Activated naive CD8-positive, alpha-beta T cell treated with anti-CD3 and anti-CD28 coated beads for 36 hours (primary cell): ENCODE data around the gene VTI1B. TPM values are rescaled to one million over a fixed set of nuclear protein-coding genes. Genes with fewer than 3 reads are reported as not detected.
"Not testable (repeated sequence)": the region's sequence is repeated elsewhere in the genome, so short reads cannot be mapped to it uniquely, and the experiment has no call there.

ENCODE experiments used
- DNase-seq: peaks from one replicate; pipeline ENCODE4 v3.0.0; 2021
- H3K27ac Mint-ChIP-seq: one replicate; pipeline ENCODE4 v1.8.0; 2022; ENCODE audit warnings: mild to moderate bottlenecking, moderate library complexity, mixed read lengths
- H3K27me3 Mint-ChIP-seq: one replicate; pipeline ENCODE4 v1.8.0; 2022; ENCODE audit warnings: mild to moderate bottlenecking, mixed read lengths
- H3K36me3 Mint-ChIP-seq: one replicate; pipeline ENCODE4 v1.8.0; 2021; ENCODE audit warnings: mild to moderate bottlenecking, mixed read lengths
- H3K4me1 Mint-ChIP-seq: one replicate; pipeline ENCODE4 v1.8.0; 2021; ENCODE audit warnings: mixed read lengths
- H3K4me3 Mint-ChIP-seq: one replicate; pipeline ENCODE4 v1.8.0; 2022; ENCODE audit warnings: mild to moderate bottlenecking, moderate library complexity, mixed read lengths
- H3K9me3 Mint-ChIP-seq: one replicate; pipeline ENCODE4 v1.8.0; 2022; ENCODE audit warnings: mixed read lengths
- total RNA-seq, 2 experiments: library from RNA; stranded (reverse); gene quantifications; one replicate each; pipeline ENCODE4 v1.2.3, GENCODE V29; 2021

VTI1B gene
- total RNA-seq = 10 to 100 TPM; 70.7 to 72.5 TPM

- H3K4me3 Mint-ChIP-seq = peak within 1 kb of the TSS; percentile 81
- peaks cover 19% of the 10 kb centered on the region for H3K36me3 Mint-ChIP-seq
- no peaks in the 10 kb centered on the region for H3K27me3 Mint-ChIP-seq
- peak within 1 kb of the TSS; percentile 81 for H3K27ac Mint-ChIP-seq
- no peaks in the 10 kb centered on the region for H3K9me3 Mint-ChIP-seq
- peak; percentile 84 for DNase-seq
- peaks cover 23% of the 10 kb centered on the region for H3K4me1 Mint-ChIP-seq
Measured at GRCh38 chr14:67674480-67675218, at the start of gene VTI1B. Gene VTI1B, minus strand, starts transcription at chr14:67674632. Its CDS starts 143 bp downstream, at chr14:67674489.

GRCh38 chr14:67722293-67722692 lies 47.9 kb upstream of the VTI1B start:
- peaks cover 43% of the 10 kb centered on the region for H3K27me3 Mint-ChIP-seq
- no peaks in the 10 kb centered on the region for H3K9me3 Mint-ChIP-seq
- no peak overlapping the region for H3K27ac Mint-ChIP-seq
- H3K4me3 Mint-ChIP-seq = no peak overlapping the region
- peaks cover 3% of the 10 kb centered on the region for H3K36me3 Mint-ChIP-seq
- H3K4me1 Mint-ChIP-seq = peaks cover 3% of the 10 kb centered on the region
- no peak for DNase-seq

- Mint-ChIP-seq H3K4me1 (peaks cover 3% of the 10 kb centered on the region), H3K4me3 (no peak overlapping the region), H3K27me3 (peaks cover 43% of the 10 kb centered on the region), H3K9me3 (no peaks in the 10 kb centered on the region), H3K27ac (no peak overlapping the region), H3K36me3 (peaks cover under 1% of the 10 kb centered on the region)
- no peak for DNase-seq
Measured at GRCh38 chr14:67721875-67722274, 47.4 kb upstream of the VTI1B start.

- no peak overlapping the region for H3K4me3 Mint-ChIP-seq
- H3K36me3 Mint-ChIP-seq = no peaks in the 10 kb centered on the region
- DNase-seq = no peak
- peaks cover 3% of the 10 kb centered on the region for H3K4me1 Mint-ChIP-seq
- H3K9me3 Mint-ChIP-seq = no peaks in the 10 kb centered on the region
- H3K27ac Mint-ChIP-seq = no peak overlapping the region
- H3K27me3 Mint-ChIP-seq = peaks cover 35% of the 10 kb centered on the region
Measured at GRCh38 chr14:67719866-67720265, 45.4 kb upstream of the VTI1B start.

- not testable (repeated sequence) for H3K36me3 Mint-ChIP-seq, H3K9me3 Mint-ChIP-seq, H3K4me3 Mint-ChIP-seq, H3K27ac Mint-ChIP-seq, DNase-seq, H3K4me1 Mint-ChIP-seq
- peaks cover 32% of the 10 kb centered on the region for H3K27me3 Mint-ChIP-seq
Measured at GRCh38 chr14:67719385-67719784, 45.0 kb upstream of the VTI1B start.

- no peaks in the 10 kb centered on the region for H3K36me3 Mint-ChIP-seq
- H3K4me3 Mint-ChIP-seq = no peak overlapping the region
- no peak overlapping the region for H3K27ac Mint-ChIP-seq
- no peak for DNase-seq
- peaks cover 3% of the 10 kb centered on the region for H3K4me1 Mint-ChIP-seq
- H3K27me3 Mint-ChIP-seq = peaks cover 21% of the 10 kb centered on the region
- H3K9me3 Mint-ChIP-seq = no peaks in the 10 kb centered on the region
Measured at GRCh38 chr14:67718265-67718664, 43.8 kb upstream of the VTI1B start.

GRCh38 chr14:67717048-67717447 lies 42.6 kb upstream of the VTI1B start:
- H3K27me3 Mint-ChIP-seq = peaks cover 9% of the 10 kb centered on the region
- no peaks in the 10 kb centered on the region for H3K4me1 Mint-ChIP-seq
- no peak overlapping the region for H3K27ac Mint-ChIP-seq
- no peak for DNase-seq
- H3K4me3 Mint-ChIP-seq = no peak overlapping the region
- no peaks in the 10 kb centered on the region for H3K9me3 Mint-ChIP-seq
- no peaks in the 10 kb centered on the region for H3K36me3 Mint-ChIP-seq

- Mint-ChIP-seq H3K4me3 (no peak overlapping the region), H3K27ac (no peak overlapping the region), H3K36me3 (no peaks in the 10 kb centered on the region), H3K4me1 (no peaks in the 10 kb centered on the region), H3K9me3 (peaks cover 4% of the 10 kb centered on the region), H3K27me3 (no peaks in the 10 kb centered on the region)
- DNase-seq = no peak
Measured at GRCh38 chr14:67710209-67710608, 35.8 kb upstream of the VTI1B start.

GRCh38 chr14:67709796-67710195 lies 35.4 kb upstream of the VTI1B start:
- H3K27ac Mint-ChIP-seq, H3K4me3 Mint-ChIP-seq, H3K27me3 Mint-ChIP-seq, H3K9me3 Mint-ChIP-seq, H3K4me1 Mint-ChIP-seq, H3K36me3 Mint-ChIP-seq, DNase-seq: not testable (repeated sequence)

- DNase-seq, H3K36me3 Mint-ChIP-seq, H3K4me1 Mint-ChIP-seq, H3K9me3 Mint-ChIP-seq, H3K27ac Mint-ChIP-seq, H3K27me3 Mint-ChIP-seq, H3K4me3 Mint-ChIP-seq: not testable (repeated sequence)
Measured at GRCh38 chr14:67709346-67709745, 34.9 kb upstream of the VTI1B start.

GRCh38 chr14:67705211-67705610 lies 30.8 kb upstream of the VTI1B start:
- DNase-seq = no peak
- no peaks in the 10 kb centered on the region for H3K4me1 Mint-ChIP-seq
- H3K27me3 Mint-ChIP-seq = no peaks in the 10 kb centered on the region
- H3K27ac Mint-ChIP-seq = no peak overlapping the region
- H3K36me3 Mint-ChIP-seq = no peaks in the 10 kb centered on the region
- no peak overlapping the region for H3K4me3 Mint-ChIP-seq
- H3K9me3 Mint-ChIP-seq = peaks cover 4% of the 10 kb centered on the region

- DNase-seq = no peak
- Mint-ChIP-seq H3K36me3 (no peaks in the 10 kb centered on the region), H3K4me3 (no peak overlapping the region), H3K4me1 (no peaks in the 10 kb centered on the region), H3K9me3 (no peaks in the 10 kb centered on the region), H3K27me3 (no peaks in the 10 kb centered on the region), H3K27ac (no peak overlapping the region)
Measured at GRCh38 chr14:67704484-67705089, 30.2 kb upstream of the VTI1B start.

GRCh38 chr14:67703997-67704396 lies 29.6 kb upstream of the VTI1B start:
- Mint-ChIP-seq H3K27me3 (no peaks in the 10 kb centered on the region), H3K27ac (no peak overlapping the region), H3K4me3 (no peak overlapping the region), H3K9me3 (no peaks in the 10 kb centered on the region), H3K4me1 (no peaks in the 10 kb centered on the region), H3K36me3 (no peaks in the 10 kb centered on the region)
- no peak for DNase-seq

GRCh38 chr14:67701492-67701891 lies 27.1 kb upstream of the VTI1B start, which contains the start of gene RDH12:
Gene RDH12, plus strand, starts transcription at chr14:67701886. Its CDS starts 20,757 bp downstream, at chr14:67722643.
- H3K4me1 Mint-ChIP-seq, H3K9me3 Mint-ChIP-seq, DNase-seq, H3K36me3 Mint-ChIP-seq, H3K27ac Mint-ChIP-seq, H3K4me3 Mint-ChIP-seq, H3K27me3 Mint-ChIP-seq: not testable (repeated sequence)

- no peaks in the 10 kb centered on the region for H3K27me3 Mint-ChIP-seq
- H3K27ac Mint-ChIP-seq = no peak overlapping the region
- no peak overlapping the region for H3K4me3 Mint-ChIP-seq
- no peak for DNase-seq
- H3K36me3 Mint-ChIP-seq = no peaks in the 10 kb centered on the region
- peaks cover 15% of the 10 kb centered on the region for H3K4me1 Mint-ChIP-seq
- no peaks in the 10 kb centered on the region for H3K9me3 Mint-ChIP-seq
Measured at GRCh38 chr14:67698179-67698578, 23.7 kb upstream of the VTI1B start.

GRCh38 chr14:67697006-67697405 lies 22.6 kb upstream of the VTI1B start:
- H3K4me1 Mint-ChIP-seq = peaks cover 20% of the 10 kb centered on the region
- H3K27ac Mint-ChIP-seq = no peak overlapping the region

More at GRCh38 chr14:67697006-67697405, 22.6 kb upstream of the VTI1B start:
- no peaks in the 10 kb centered on the region for H3K27me3 Mint-ChIP-seq
- no peaks in the 10 kb centered on the region for H3K9me3 Mint-ChIP-seq
- DNase-seq = no peak
- no peak overlapping the region for H3K4me3 Mint-ChIP-seq
- H3K36me3 Mint-ChIP-seq = peaks cover 9% of the 10 kb centered on the region
